HUES64 (cell line): ENCODE measurements around the gene PLA2G12B.
"Not testable (repeated sequence)": the region's sequence is repeated elsewhere in the genome, so short reads cannot be mapped to it uniquely, and the experiment has no call there.

Source experiments
- H3K27ac ChIP-seq: 2 replicates; pipeline ENCODE4 v1.7.0; 2013; ENCODE audit warnings: low read depth, low read length, inconsistent platforms
- H3K27me3 ChIP-seq: 2 replicates; pipeline ENCODE4 v1.6.1; 2013; ENCODE audit warnings: mild to moderate bottlenecking, low read length; ENCODE audit not compliant: insufficient read depth
- H3K36me3 ChIP-seq: 2 replicates; pipeline ENCODE4 v1.6.1; 2013; ENCODE audit warnings: mild to moderate bottlenecking, low read length; ENCODE audit not compliant: insufficient read depth
- H3K4me1 ChIP-seq: 2 replicates; pipeline ENCODE4 v1.6.1; 2013; ENCODE audit warnings: mild to moderate bottlenecking, low read length, moderate library complexity; ENCODE audit not compliant: insufficient read depth
- H3K4me3 ChIP-seq: 2 replicates; pipeline ENCODE4 v1.5.1; 2013; ENCODE audit warnings: mild to moderate bottlenecking, low read length, moderate library complexity
- H3K9ac ChIP-seq: 2 replicates; pipeline ENCODE4 v1.6.1; 2013; ENCODE audit warnings: mild to moderate bottlenecking, low read depth, low read length
- H3K9me3 ChIP-seq: 2 replicates; pipeline ENCODE4 v1.6.1; 2013; ENCODE audit warnings: low read depth, low read length; ENCODE audit not compliant: insufficient read depth
- WGBS: fragments of 150-250, 120-280 bp; methylation state at CpG from one replicate; pipeline ENCODE4 v1.1.7; 2013; ENCODE audit warnings: missing lambda C conversion rate; 5-methylcytosine and 5-hydroxymethylcytosine counted together

The PLA2G12B gene

GRCh38 chr10:72912736-72913135, 41.9 kb downstream of the PLA2G12B start:
- Histone ChIP-seq H3K9me3 (no peaks in the 10 kb centered on the region), H3K27me3 (no peaks in the 10 kb centered on the region), H3K4me1 (0 out of 2 replicates have a peak, but pooled peaks cover 8% of the 10 kb centered on the region), H3K9ac (no peak overlapping the region), H3K36me3 (no peaks in the 10 kb centered on the region), H3K4me3 (no peak overlapping the region), H3K27ac (no peak overlapping the region)
- over 99% methylated on average over 4 of the region's 4 CpGs for WGBS

DNA sequence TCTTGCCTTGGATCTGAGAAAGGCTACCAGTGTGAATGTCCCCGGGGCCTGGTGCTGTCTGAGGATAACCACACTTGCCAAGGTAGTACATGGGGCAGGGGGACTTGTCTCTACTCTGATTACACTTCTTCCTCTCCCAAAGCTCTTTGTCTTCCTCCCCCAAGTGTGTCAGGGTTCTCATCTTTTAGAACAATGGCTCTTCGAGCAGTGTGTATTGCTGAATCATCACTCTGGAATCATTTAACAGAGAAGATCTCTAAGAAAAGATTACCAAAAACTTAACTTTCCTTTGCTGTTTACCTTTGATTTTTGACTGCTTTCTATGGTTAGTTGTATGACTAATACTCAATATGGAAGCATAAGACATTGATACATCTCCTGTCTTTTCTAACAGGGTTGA, 42.8 kb downstream of the PLA2G12B start:
- Histone ChIP-seq H3K27ac (no peak overlapping the region), H3K4me3 (no peak overlapping the region)
- 95% methylated on average over 2 of the region's 2 CpGs for WGBS

DNA sequence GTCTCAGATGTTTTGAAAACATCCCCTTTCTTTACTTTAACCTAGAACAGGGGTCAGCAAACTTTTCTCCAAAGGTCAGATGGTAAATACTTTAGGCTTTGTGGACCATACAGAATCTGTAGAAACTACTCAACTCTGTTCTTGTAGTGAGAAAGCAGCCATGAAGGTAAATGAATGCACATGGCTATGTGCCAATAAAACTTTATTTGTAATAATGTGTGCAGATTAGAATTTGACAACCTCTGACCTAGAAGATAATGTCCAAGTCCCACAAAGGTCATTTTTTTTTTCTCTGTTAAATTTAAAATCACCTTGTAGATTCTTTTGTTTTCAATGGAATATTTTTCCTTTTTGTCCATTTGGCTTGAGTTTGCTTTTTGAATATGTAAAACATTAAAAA, 43.9 kb downstream of the PLA2G12B start:
- H3K9ac ChIP-seq, result no peak overlapping the region
- H3K9me3 ChIP-seq, result no peaks in the 10 kb centered on the region
- H3K27me3 ChIP-seq, result no peaks in the 10 kb centered on the region
- H3K4me1 ChIP-seq, result 0 out of 2 replicates have a peak, but pooled peaks cover 8% of the 10 kb centered on the region
- H3K27ac ChIP-seq, result no peak overlapping the region
- no peak overlapping the region for H3K4me3 ChIP-seq
- H3K36me3 ChIP-seq, result no peaks in the 10 kb centered on the region

More for the DNA sequence above, 42.8 kb downstream of the PLA2G12B start:
- Histone ChIP-seq H3K9me3 (no peaks in the 10 kb centered on the region), H3K36me3 (no peaks in the 10 kb centered on the region), H3K9ac (no peak overlapping the region), H3K27me3 (no peaks in the 10 kb centered on the region), H3K4me1 (0 out of 2 replicates have a peak, but pooled peaks cover 8% of the 10 kb centered on the region)

GRCh38 chr10:72906446-72906845, 48.2 kb downstream of the PLA2G12B start:
- 93% methylated on average over 6 of the region's 6 CpGs for WGBS
- Histone ChIP-seq H3K4me3 (no peak overlapping the region), H3K36me3 (no peaks in the 10 kb centered on the region), H3K9me3 (peaks cover 9% of the 10 kb centered on the region; the same call in 1 of the 2 replicates), H3K27ac (no peak overlapping the region), H3K27me3 (no peaks in the 10 kb centered on the region), H3K9ac (no peak overlapping the region), H3K4me1 (no peaks in the 10 kb centered on the region)

DNA sequence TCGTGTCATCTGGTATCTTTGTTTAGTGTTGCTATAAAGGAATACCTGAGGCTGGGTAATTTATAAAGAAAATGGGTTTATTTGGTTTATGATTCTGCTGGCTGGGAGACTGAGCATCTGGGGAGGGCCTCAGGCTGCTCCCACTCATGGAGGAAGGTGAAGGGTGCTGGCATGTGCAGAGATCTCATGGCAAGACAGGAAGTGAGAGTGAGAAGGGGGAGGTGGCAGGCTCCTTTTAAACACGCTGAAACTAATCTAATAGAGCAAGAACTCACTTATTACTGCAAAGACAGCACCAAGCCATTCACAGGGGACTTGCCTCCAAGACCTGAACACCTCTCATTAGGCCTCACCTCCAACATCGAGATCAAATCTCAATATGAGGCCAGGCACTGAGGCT, 49.8 kb downstream of the PLA2G12B start:
- H3K27me3 ChIP-seq, result no peaks in the 10 kb centered on the region
- H3K9ac ChIP-seq, result no peak overlapping the region
- H3K9me3 ChIP-seq, result peaks cover 9% of the 10 kb centered on the region; the same call in 1 of the 2 replicates
- H3K4me3 ChIP-seq, result no peak overlapping the region
- no peak overlapping the region for H3K27ac ChIP-seq
- no peaks in the 10 kb centered on the region for H3K4me1 ChIP-seq
- WGBS, result 96% methylated on average over 3 of the region's 3 CpGs
- no peaks in the 10 kb centered on the region for H3K36me3 ChIP-seq

DNA sequence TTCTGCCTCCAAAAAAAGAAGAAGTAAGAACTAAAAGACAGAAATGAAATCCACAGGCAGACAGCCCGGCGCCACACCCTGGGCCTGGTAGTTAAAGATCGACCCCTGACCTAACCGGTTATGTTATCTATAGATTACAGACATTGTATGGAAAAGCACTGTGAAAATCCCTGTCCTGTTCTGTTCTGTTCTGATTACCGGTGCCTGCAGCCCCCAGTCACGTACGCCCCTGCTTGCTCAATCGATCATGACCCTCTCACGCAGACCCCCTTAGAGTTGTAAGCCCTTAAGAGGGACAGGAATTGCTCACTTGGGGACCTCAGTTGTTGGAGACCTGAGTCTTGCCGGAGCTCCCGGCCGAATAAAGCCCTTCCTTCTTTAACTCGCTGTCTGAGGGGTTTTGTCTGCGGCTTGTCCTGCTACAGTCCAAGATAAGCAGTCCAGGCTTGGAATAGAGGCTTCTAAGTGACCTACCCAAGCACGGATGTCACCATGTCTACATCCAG, 50.6 kb downstream of the PLA2G12B start:
- not testable (repeated sequence) for H3K27me3 ChIP-seq, H3K9me3 ChIP-seq, H3K4me3 ChIP-seq, H3K36me3 ChIP-seq, H3K9ac ChIP-seq, H3K4me1 ChIP-seq, H3K27ac ChIP-seq
- WGBS, result 96% methylated on average over 15 of the region's 15 CpGs

- Histone ChIP-seq H3K36me3 (no peaks in the 10 kb centered on the region), H3K27ac (no peak overlapping the region), H3K4me1 (no peaks in the 10 kb centered on the region), H3K9ac (no peak overlapping the region), H3K27me3 (no peaks in the 10 kb centered on the region), H3K9me3 (peaks cover 9% of the 10 kb centered on the region; the same call in 1 of the 2 replicates), H3K4me3 (no peak overlapping the region)
- WGBS, result 96% methylated on average over 1 of the region's 1 CpG
Measured at GRCh38 chr10:72899545-72899944, 55.1 kb downstream of the PLA2G12B start.

DNA sequence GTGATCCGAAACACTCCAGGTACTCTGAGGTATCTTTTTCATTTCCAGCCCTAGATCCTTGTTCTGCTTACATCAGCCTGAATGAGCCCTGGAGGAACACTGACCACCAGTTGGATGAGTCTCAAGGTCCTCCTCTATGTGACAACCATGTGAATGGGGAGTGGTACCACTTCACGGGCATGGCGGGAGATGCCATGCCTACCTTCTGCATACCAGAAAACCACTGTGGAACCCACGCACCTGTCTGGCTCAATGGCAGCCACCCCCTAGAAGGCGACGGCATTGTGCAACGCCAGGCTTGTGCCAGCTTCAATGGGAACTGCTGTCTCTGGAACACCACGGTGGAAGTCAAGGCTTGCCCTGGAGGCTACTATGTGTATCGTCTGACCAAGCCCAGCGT, 56.0 kb downstream of the PLA2G12B start:
- no peaks in the 10 kb centered on the region for H3K36me3 ChIP-seq
- H3K9ac ChIP-seq, result no peak overlapping the region
- H3K27ac ChIP-seq, result no peak overlapping the region
- peaks cover 4% of the 10 kb centered on the region; the same call in 1 of the 2 replicates for H3K9me3 ChIP-seq
- no peaks in the 10 kb centered on the region for H3K27me3 ChIP-seq
- WGBS, result 95% methylated on average over 10 of the region's 10 CpGs
- H3K4me1 ChIP-seq, result no peaks in the 10 kb centered on the region
- H3K4me3 ChIP-seq, result no peak overlapping the region

DNA sequence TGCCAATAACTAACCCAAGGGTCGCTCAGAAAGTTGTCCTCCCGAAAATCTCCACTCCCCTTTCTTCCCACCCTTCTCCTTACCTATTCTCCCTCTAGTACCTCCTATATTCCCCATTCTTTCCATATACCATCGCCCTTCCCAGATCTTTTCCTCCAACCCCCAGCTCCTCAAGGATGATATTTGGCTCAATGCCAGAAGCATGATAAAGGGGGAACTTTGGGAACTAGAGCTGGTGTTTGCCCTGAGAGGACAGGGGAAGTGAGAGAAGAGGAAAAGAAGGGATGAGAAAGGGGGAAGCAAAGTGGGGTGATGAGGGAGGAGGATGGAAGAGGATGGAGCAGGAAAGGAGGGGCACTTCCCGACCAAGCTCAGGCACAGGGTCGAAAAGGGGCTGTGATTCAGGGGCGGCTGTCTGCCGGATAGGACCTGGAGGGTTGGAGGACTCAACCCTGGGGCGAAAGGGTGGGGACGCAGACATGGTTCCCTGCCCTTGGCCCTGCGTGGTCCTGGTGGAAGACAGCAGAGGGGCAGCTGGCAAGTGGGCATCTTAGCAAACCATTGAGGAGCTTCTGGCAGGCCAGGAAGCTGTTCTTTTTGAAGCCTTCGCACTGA, 59.3 kb downstream of the PLA2G12B start:
- Histone ChIP-seq H3K36me3 (no peaks in the 10 kb centered on the region), H3K9me3 (no peaks in the 10 kb centered on the region), H3K27me3 (no peaks in the 10 kb centered on the region), H3K27ac (no peak overlapping the region), H3K9ac (no peak overlapping the region), H3K4me3 (no peak overlapping the region), H3K4me1 (no peaks in the 10 kb centered on the region)
- WGBS, result 86% methylated on average over 11 of the region's 11 CpGs

DNA sequence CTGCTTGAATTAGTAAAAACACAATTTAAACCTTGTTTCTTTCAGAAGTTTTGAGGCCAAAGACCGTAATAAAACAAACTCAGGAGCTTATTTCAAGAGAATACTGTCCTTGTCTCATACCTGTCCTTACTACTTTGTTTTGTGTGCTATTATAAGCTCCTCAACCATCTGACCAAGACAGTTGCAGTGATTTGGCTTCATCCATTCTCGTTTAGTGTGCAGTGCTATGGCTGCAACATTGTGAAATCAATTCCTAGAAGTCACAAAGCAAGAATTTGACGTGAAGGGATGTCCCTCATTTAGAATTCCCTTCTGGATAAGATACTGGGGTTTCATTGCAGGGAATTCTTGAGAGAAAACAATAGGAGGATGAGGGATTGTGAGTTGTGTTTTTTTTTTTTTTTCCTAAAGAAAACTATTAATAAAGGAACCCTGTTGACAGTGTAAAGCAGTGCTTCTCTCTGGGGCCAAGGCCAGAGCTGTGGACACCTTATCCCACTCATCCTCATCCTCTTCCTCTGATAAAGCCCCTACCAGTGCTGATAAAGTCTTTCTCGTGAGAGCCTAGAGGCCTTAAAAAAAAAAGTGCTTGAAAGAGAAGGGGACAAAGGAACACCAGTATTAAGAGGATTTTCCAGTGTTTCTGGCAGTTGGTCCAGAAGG, 61.3 kb downstream of the PLA2G12B start, which contains the start of gene OIT3:
Gene OIT3, plus strand, starts transcription at position 604 of the 663 bp plus-strand sequence. CDS start 60 bp downstream, outside the sequence.
- Histone ChIP-seq H3K9me3 (no peaks in the 10 kb centered on the region), H3K4me3 (no peak within 1 kb of the TSS), H3K4me1 (no peaks in the 10 kb centered on the region), H3K9ac (no peak within 1 kb of the TSS), H3K36me3 (peaks cover 8% of the 10 kb centered on the region; the same call in 1 of the 2 replicates), H3K27me3 (no peaks in the 10 kb centered on the region), H3K27ac (no peak within 1 kb of the TSS)
- 97% methylated on average over 4 of the region's 4 CpGs for WGBS

DNA sequence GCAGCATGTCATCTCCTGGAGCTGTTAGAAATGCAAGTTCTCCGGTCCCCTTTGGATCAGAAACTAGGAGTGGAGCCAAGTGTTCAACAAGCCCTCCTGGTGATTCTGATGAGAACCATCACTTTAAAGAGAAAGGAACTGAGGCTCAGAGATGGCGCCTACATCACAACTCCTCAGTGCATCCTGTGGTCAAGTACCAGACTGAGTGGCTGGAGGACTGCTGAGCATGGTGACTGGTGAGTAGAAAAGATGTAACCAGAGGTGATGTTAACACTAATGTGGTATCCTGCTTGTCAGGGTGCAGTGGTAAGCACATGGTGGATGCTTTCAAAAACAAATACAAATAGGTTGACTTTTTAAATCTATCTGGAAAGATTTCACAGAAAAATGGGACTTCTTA, 64.5 kb downstream of the PLA2G12B start:
- Histone ChIP-seq H3K27ac (no peak overlapping the region), H3K27me3 (no peaks in the 10 kb centered on the region)
- WGBS, result 95% methylated on average over 2 of the region's 2 CpGs

More for the DNA sequence above, 64.5 kb downstream of the PLA2G12B start:
- Histone ChIP-seq H3K4me1 (peaks cover 29% of the 10 kb centered on the region), H3K4me3 (no peak overlapping the region), H3K36me3 (peaks cover 18% of the 10 kb centered on the region), H3K9ac (no peak overlapping the region), H3K9me3 (no peaks in the 10 kb centered on the region)
